Retina (tissue), 1 donor: ENCODE measurements around the gene RPL9.
"Not testable (repeated sequence)": the region's sequence is repeated elsewhere in the genome, so short reads cannot be mapped to it uniquely, and the experiment has no call there.

ENCODE experiments used
- DNase-seq: peaks from one replicate; pipeline ENCODE4 v3.0.0-alpha.2; 2016

The RPL9 gene

DNA sequence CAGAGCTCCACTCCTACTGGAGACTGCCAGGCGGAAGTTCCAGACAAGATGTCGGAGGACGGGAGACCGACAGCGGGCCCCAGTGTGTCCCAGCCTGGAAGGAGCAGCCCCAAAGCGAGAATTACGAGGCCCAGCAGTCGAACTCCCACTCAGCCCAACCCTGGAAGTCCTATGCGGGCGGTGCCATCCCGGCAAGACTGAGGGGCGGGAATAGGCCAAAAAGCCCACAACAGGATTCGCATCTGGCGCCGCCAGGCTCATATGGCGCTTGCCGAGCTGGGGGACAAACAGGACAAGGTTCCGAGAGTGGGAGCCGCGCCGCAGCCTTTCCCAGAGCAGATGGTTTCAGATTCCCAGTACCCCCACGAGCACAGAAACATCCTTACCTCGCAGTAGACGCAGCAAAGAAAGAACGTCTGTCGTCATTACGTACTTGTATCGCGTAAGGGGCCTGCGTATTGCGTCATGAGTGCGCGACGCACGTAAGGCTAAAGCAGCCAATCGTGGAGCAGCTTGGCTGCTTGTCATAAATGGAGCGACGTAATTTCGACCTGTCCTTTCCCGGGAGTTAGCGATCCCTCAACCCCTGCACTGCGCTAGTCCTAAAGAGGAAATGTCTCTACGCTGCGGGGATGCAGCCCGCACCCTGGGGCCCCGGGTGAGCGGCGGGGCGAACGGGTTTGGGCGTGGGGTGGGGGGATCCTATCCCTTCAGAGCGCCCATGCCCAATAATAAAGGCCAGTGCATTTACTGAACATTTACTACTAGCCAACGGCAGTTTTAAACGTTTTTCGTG, at the start of gene RPL9, which contains the start of gene LIAS:
Gene RPL9, minus strand, starts transcription at position 418 of the 796 bp plus-strand sequence. CDS start 483 bp downstream, outside the sequence.
Gene LIAS, plus strand, starts transcription at position 552 of the 796 bp plus-strand sequence. Its CDS starts 62 bp downstream, at position 614.
- peak; percentile 99 for DNase-seq

DNA sequence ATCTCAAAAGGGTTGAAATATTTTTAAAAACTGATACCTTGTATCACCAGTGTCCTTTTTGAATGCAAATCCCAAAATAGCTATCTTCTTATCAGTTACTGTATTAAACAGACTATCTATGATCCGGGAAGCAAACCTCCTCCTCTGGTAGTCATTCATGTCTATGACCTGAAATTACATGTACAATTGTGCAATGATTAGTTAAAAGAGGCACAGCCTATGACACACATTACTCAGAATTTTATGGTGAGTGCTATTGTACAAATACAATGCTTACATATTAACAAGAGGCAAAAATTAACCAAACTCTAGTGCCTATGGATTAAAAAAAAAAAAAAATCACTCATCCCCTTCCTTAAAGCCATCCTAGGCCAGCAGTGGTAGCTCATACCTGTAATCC, 46.9 kb upstream of the RPL9 start:
- DNase-seq, result no peak

DNA sequence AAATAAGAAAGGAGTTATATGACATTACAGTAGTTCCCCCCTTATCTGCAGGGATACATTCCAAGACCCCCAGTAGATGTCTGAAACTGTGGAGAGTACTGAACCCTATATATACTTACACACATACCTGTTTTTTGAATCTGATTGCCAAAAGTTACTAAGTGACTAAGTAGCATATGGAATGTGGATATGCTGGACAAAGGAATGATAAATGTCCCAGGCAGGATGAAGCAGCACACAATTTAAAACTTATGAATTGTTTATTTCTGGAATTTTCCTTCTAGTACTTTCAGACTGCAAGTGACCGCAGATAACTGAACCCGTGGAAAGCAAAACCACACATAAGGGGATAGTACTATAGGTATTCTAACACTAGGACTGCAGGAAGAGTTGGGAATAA, 45.8 kb upstream of the RPL9 start:
- DNase-seq, result no peak

DNA sequence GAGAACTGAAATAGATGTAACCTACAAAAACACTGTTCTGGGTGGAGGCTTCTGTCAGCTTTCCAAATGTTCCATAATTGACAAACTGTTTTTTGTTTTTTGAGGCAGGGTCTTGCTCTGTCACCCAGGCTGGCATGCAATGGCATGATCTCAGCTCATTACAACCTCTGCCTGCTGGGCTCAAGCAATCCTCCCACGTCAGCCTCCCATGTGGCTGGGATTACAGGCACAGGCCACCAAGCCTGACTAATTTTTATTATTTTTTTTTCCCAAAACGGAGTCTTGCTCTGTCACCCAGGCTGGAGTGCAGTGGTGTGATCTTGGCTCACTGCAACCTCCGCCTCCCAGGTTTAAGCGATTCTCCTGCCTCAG, 43.9 kb upstream of the RPL9 start:
- not testable (repeated sequence) for DNase-seq

DNA sequence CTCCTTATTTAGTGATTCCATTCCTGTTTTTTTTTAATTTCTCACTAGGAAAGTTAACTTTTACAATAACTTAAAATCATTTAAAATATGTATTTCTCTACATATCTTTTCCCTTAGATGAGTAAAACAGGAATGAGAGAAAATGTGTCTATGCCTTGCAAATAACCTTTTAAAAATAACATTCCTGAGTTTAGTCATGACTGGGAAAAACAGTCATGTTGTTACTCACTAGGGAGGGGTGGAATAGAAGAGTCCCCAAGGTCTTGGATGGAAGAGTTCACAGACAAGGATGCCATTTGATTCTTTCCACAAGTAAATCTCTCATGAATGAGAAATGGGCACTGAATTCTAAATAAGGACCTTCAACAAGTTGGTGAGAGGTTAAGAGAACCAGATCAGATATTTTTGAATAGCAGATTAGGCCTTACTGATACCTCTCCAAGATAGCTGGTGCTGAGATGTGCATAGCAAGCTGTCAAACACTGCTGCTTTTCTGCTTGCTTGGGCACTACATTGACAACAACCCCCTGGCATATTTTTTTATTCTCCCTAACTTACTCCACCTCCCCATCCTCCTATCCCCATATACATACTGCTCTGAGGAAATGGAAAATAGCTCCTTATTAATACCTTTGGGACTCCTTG, 43.4 kb upstream of the RPL9 start:
- DNase-seq, result no peak

DNA sequence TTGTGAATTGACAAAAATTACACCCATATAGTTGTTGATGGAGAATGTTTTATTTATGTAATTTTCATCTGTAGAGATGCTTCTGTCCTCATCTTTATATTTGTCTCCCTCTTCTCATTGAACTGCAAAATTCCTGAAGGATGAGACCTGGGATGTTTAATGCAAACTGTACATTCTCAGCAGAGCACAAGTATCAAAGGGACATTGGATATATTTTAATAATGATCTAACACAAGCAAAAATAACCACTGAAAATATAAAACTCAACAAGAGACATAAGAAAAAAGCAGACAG, 40.0 kb upstream of the RPL9 start:
- no peak for DNase-seq

DNA sequence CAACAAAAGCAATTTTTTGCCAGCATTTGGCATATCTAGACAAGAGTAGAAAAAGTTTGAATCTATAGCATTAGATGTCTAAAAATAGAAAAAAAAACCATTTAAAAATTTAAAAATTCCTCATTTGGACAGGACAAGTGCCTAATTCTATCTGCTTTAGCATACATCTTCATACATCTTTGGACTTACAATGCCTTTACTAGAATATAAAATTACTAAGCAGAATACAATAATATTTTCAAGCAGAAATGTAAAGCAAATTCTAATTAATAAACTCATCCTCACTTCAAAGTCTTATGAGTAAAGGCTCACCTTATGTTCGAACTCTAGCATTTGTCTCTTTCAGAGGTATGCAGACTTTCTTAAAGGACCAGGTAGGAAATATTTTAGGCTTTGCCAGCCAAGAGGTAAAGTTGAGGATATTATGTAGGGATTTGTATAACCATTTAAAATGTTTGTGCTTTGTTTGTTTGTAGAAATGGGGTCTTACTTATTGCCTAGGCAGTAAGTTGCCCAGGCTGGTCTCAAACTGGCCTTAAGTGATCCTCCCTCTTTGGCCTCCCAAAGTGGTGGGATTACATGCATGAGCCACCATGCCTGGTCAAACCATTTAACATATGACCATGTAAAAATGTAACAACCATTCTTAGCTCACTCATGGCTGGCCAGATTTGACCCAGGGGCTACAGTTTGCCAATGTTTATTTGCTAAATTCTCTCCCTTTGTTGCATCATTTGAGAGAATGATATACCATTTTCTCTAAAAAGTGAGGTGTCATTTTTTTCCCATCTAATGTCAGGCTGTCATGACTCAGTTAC, 39.4 kb upstream of the RPL9 start:
- DNase-seq, result no peak

DNA sequence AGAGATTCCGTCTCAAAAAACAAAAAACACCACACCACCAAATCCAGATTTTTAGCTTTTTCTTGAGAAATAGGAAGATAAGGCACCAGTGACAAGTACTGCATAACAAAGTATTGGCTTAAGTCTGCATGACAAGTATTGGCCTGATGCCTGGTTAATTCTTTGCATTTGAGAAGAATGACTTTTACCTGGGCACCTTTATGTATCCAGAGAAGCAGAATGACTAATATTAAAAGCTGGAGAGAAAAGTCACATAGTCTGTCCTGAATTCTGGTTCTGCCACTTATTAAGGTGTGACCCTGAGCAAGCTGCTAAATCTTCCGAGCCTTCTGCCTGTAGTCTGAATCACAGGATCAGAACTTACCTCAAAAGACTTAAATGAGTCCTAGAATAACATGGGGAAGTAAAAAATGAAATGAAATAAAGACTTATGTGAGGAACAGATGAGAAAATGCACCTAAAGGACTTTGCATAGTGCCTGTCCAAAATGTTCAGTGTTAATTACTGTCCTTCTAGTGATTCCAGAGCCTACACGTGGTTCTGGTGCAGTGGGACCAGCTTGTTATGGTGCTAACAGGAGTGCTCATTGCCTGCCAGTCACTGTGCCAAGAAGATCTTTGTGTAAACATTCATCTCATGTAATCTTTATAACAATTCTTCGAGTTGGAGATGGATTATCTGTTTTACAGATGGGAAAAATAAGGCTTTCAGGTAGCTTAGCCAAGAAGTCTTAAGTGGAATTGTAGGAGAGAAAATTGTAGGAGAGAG, 36.9 kb upstream of the RPL9 start:
- DNase-seq, result no peak

DNA sequence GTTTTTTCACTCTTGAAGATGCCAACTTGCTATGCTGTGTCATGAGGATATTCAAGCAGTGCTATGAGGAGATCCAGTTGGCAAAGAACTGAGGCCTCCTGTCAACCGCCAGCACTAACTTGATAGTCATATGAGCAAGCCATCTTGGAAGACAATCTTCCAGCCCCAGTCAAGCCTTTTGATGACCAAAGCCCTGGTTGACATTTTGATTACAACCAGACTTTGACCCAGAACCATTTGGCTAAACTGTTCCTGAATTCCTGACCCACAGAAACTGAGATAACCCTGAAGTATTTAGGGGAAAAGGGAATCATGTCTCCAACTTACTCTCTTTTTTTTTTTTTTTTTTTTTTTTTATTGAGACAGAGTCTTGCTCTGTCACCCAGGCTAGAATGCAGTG, 35.6 kb upstream of the RPL9 start:
- no peak for DNase-seq

DNA sequence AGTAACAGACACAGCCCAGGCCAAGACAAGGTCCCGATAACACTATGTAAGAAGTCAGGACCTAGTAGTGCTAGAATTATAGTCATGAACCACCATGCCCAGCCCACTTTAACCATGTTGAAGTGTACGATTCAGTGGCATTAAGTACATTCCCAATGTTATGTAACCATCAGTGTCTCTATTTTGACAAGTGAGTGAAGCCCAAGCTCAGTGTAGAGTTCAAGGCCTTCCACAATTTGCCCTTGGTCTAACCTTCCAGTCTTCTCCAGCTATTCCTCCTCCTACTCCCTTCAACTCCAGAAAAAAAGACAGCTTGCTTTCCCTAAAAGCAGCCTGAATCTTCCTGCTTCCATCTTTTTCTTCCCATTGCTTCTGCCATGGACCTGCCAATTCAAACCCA, 31.6 kb upstream of the RPL9 start:
- no peak for DNase-seq

DNA sequence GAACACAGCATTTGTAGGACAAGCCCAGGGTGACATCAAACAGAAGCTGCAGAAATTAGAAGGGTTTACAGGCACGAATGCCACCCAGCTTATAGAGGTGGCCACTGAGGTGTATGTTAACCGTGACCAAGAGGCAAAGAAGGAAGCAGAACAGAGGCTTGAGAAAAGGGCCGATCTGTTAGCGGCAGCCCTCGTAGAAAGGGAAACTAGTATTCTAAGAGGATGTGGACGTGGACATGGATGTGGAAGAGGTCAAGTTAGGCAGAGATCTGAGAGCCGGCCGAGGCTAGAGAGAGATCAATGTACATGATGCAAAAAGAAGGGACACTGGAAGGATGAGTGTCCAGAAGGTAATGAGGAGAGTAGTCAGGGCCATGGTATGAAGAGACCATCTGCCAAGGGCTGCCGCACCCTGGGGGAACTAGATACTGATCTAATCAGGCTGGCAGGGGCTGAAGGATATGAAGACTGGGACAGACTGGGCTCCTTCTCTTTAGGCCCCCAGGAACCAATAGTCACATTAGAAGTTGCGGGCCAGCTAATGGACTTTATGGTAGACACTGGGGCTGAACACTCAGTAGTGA, 27.6 kb upstream of the RPL9 start:
- no peak for DNase-seq

DNA sequence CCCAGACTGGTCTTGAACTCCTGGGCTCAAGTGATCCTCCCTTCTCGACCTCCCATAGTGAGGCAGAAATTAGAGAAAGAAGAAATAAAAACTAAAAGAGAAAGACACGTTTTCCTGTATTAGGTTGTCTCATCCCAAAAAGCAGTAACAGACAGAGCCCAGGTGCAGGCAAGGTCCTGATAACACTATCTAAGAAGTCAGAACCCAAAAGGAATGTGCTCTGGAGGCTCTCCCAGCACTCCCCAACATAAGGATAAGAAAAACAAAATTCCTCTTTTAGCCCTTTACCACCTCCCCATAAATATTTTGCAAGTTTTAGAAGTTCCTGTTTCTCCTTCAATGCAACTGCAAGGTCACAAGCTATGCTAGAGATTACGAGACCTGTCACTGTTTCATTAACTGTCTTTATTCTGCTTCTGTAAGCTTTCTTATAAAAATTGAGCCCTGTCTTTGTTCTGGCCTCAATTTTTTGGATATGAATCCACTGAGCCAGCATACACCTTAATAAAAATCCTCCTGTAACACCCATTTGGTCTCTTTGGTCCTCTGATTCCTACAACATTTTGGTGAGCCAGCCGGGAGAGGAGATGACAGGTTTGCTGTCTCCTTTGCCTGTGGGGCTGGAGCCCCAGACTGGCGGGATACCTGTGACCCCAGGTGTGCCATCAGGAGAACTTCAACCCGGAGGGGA, 26.0 kb upstream of the RPL9 start:
- DNase-seq, result no peak

DNA sequence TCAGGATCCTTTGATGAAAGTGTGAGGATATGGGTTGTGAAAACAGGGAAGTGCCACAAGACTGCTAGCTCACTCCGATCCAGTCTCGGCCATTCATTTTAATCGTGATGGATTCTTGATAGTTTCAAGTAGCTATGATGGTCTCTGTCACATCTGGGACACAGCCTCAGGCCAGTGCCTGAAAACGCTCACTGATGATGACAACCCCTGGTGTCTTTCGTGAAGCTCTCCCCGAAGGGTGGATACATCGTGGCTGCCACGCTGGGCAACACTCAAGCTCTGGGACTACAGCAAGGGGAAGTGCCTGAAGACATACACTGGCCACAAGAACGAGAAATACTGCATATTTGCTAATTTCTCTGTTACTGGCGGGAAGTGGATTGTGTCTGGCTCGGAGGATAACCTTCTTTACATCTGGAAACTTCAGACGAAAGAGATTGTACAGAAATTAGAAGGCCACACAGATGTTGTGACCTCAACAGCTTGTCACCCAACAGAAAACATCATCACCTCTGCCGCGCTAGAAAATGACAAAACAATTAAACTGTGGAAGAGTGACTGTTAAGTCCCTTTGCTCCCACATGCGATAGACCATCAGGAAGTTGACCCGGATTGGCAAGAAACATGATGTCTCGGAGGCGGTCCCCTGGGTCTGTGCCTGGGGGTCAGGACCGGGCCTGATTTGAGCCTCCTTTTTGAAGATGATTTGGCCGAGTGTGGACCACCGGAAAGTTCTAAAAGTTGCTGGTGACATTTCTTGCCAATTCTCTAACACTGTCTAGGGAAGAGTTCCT, 22.4 kb upstream of the RPL9 start:
- no peak for DNase-seq

DNA sequence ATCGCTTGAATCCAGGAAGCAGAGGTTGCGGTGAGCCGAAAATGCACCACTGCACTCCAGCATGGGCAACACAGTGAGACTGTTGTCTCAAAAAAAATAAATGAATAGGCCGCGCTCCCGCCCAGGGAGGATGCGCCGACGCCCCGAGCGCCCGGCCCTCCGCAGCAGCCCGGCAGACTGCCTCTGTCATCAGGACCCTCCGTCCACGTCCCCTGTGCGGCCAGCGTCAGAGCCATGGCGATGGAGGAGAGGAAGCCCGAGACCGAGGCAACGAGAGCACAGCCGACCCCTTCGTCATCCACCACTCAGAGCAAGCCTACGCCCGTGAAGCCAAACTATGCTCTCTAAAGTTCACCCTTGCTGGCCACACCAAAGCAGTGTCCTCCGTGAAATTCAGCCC, 21.5 kb upstream of the RPL9 start:
- no peak for DNase-seq

DNA sequence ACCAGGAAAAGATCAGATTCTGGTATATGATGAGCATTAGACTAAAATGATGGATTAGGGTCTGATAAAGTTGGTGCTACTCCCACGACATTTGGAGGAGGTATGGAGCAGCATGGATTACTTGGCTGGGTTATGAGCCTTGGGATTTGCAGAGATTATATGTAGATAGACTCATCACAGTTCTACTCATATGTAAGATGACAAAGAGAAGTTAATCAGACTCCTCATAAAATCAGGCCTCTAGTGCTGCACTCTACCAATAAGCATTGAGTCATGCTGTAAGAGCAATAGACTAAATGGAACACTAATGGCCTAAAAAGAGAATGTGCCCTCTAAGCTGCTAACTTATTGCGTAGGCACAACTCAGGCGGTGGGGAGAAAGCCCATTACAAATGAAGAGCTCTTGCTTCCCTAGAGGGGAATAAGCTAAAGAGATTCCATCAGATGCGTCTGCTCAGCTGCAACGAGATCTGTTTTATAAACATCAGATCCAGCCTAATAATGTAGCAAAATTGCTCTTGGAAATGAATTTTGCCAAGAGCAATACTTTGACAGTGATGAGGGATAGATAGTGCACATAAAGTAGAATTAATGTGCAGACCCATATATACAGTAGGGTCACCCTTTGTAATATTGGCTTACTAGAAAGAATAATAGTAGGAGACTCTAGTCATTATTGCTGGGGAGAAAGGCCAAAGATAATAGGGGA, 17.6 kb upstream of the RPL9 start:
- no peak for DNase-seq

DNA sequence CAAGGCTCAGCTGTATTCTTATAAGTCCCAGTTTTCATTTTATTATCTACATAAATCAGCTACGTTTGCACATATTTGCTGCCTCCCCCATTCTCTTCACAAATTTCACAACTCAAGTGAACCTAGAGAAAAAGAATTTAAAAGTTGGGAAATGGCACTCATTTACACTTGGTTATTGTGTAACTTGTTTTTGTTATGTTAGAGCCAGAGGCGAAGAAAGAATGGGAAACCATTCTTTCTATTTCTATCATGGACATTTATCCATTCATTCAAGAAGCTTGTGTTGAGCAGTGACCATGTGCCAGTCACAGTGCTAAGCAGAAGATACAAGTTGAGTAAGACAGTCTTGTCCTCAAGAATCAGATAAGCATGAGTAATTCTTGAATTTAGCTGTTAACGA, 13.7 kb upstream of the RPL9 start:
- DNase-seq, result no peak

DNA sequence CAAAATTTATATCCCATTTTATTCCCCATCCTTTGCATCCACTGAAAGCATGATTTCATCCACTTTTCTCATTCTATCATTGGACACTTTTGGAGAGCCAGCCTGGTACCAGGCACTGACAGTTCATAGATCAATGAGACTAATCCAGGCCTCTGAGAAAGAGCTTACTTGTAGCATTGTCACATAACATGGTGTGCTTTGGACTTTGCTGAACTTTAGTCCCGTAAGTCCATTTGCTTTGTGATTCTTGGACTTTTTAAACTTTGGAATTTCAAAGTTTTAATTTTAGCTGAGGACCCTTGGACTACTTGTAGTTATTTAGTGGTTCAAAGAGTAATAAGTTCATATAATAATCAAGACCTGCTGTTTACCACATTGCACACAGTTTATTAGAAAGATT, 11.7 kb upstream of the RPL9 start:
- no peak for DNase-seq

DNA sequence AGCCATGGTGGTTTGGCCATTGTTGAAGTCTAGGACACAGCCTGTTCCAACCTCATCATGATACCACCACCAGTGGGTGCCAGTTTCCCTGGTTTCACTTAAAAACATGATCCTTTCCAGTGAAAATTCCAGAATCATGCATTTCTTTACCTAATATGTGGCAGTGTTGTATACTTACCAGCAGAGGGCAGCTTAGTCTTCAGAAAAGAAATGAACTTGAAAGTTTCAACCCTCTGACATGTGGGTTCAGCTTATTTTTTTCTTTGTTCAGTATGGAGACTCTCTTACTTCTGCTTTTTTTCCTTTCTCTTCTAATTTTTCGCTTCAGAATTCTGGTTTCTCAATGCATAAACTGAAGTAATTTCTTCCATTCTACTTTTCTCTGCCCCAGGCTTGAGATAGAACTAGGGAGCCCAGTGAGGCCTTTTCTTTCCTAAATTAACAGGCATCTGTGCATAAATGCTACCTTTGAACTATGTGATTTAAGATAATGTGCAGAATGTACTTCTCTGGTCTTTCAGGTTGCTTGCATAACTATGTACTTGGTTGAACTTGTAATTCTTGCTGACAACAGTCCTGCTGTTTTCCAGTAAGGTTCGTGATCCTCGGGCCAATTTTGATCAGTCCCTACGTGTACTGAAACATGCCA, 10.8 kb upstream of the RPL9 start:
- peak; percentile 60 for DNase-seq

DNA sequence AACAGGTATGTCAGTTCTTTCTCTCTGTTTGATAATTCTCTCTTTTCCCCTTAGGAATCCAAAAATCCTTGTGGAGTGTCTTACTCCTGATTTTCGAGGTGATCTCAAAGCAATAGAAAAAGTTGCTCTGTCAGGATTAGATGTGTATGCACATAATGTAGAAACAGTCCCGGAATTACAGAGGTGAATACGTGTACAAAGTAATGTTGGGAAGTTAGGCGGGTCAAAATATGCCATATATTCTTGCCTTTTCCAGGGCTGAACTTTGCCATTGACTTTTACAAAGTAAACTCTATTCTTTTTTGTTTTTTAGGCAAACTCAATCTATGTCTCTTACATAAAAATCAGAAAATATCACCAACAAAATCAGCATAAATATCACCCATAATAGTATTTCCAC, 8.7 kb upstream of the RPL9 start:
- no peak for DNase-seq

DNA sequence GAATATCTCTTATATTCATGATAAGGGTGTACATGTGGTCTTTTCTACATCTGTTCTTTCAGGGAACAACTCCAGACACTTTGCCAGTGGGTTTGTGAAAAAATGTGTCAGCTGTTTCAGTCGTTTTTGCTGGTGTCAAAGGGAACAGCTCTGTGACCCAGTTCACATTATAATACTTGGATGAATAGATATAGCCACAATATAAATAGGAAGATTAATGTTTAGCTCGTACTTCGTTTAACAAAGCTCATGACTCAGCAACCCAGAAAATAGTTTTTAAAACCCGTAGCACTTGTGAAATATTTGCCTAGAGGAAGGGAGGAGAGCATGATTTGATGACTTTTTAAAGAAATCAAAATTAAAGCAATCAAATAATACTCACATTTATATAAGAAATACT, 8.0 kb upstream of the RPL9 start:
- DNase-seq, result no peak
